HS-5 (cell line): ENCODE data around the gene SMOC1.

Experiments
- DNase-seq: peaks from one replicate; pipeline ENCODE4 v3.0.0-alpha.2; 2012; ENCODE audit warnings: low read depth

The SMOC1 gene

DNA sequence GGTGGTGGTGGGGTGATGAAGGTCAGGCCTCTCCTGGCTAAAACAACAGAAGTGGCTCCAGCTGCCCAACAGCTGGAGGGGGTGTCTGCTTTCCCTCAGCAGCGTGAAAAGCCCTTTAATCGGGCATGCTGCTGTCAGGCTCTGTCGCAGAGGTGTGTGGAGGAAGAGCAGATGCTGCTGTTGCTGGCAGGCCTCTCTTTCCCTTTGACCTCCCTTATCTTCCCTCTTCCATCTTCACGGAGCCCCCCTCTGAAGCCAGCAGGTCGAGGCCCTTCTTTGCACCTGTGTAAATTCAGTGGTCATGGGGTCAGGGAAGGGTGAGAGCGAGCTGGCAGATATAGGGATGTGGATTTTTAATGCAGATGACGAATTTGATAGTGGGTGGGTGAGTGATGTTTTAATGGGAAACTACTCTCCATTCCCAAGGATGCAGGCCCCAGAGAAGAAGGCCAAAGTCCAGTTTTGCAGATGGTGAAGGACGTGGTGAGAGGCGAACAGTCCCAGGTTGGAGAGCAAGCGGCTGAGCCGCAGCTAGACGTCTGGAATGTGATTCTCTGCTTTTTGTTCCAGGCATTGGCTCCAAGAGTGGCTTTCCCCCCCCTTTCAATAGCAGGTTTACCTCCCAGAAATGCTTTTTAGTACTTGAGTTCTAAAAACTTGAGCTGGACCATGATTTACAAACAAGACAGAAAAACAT, 64.0 kb downstream of the SMOC1 start:
- no peak for DNase-seq

DNA sequence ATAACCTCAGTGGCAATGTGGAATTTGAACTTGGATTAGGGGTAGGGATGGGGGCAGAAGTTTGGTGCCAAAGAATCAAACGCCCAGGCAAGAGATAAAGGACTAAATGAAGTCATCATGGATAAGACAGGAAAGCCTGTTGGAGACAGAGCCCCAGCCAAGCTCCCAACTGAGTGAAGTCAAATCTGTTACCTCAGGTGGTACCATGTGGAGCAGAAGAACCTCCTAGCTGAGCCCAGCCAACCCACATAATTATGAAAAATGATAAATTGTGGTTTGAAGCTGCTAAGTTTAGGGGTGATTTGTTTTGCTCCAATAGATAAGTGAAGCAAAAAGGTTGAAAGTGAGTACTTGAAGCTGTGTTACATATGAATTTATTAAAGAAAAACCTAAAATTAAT, 66.1 kb downstream of the SMOC1 start:
- DNase-seq: no peak

DNA sequence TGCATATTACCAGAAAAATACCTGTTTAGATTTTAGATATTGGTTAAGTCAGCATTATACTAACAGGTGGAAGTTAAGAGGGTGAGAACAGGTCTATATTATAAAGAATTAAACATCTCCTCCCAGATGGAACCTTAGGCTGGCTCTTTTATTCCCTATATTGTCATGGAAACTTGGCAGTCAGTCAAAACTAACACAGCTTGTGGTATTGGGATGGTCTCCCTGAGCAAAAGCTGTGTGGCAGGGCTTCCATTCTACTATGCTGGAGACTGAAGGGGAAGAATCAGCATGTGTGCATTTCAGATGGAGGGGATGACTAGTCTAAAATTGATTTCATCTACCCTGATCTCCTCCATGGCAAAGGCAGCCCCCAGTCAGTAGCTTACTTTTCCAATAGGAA, 66.7 kb downstream of the SMOC1 start:
- no peak for DNase-seq

DNA sequence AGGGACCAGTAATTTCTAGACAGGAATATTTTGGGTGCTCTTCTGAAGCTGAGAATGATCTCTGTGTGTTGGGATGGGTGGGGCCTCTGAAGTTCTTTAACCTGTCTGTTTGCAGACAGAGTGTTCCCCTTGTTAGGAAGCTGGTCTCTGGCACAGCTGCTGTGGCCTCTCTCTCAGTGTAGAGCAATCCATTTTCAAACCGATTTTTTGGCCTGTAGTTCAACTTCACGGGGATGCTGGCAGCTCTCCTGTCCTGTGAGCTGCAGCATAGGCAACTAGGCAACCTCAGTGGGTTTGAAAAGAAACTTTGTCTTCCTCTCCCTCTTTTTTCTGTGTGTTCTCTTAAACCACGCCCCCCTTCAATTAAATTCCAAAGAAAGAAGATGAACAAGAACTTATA, 69.1 kb downstream of the SMOC1 start:
- no peak for DNase-seq

DNA sequence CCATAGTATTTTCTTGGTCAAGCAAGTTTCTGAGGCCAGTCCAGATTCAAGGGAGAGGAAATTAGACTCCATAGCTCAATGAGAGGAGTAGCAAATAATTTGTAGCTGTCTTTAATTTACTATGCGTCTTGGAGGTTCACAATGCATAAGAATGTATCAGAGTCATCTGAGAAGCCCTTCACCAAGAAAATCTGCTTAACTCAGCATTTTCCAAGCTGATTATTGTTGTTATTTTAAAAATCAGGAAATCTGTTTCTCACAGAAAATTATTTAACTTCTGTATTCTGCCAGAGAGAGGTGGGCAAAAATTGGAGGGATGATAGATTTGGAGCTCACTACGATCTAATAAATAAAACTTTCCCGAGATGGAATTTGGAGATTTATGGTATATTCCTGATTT, 72.0 kb downstream of the SMOC1 start:
- no peak for DNase-seq

DNA sequence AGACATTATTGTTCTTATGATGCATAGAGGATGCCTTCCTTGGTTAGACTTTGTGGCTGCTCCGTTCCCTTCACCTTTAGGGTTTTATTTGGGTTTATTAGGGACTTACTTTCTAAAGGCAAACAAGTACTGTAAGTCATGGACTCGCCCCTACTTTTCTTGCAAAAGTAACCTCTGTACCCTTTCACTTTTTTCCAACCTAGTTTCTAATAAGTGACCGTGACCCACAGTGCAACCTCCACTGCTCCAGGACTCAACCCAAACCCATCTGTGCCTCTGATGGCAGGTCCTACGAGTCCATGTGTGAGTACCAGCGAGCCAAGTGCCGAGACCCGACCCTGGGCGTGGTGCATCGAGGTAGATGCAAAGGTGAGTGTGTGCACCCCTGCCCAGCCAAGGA, 72.7 kb downstream of the SMOC1 start:
- no peak for DNase-seq

DNA sequence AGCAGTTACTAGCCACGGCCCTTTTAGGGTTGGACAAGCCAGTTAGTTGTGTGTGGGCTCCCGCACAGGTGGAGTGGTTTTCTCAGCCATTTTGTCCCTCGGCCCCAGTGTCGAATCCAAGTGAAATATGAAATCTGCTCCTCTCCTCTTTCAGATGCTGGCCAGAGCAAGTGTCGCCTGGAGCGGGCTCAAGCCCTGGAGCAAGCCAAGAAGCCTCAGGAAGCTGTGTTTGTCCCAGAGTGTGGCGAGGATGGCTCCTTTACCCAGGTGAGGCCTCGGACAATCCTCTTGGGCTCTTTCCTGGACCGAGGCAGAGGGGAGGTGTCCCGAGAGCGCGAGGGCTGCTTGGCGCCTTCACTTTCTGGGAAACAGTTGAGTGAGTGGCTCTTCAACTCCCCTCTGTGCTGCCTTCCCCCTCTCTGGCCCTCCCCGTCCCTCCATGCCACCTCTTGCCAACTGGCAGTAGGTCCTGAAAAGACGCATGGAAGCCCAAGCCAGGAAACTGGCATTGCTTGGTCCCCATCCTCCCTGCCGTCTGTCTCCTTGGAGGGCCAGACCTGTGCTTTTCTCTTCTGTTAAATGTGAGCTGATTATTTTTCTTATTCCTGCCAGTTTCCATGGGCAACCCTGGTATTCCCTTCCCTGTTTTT, 74.2 kb downstream of the SMOC1 start:
- no peak for DNase-seq

DNA sequence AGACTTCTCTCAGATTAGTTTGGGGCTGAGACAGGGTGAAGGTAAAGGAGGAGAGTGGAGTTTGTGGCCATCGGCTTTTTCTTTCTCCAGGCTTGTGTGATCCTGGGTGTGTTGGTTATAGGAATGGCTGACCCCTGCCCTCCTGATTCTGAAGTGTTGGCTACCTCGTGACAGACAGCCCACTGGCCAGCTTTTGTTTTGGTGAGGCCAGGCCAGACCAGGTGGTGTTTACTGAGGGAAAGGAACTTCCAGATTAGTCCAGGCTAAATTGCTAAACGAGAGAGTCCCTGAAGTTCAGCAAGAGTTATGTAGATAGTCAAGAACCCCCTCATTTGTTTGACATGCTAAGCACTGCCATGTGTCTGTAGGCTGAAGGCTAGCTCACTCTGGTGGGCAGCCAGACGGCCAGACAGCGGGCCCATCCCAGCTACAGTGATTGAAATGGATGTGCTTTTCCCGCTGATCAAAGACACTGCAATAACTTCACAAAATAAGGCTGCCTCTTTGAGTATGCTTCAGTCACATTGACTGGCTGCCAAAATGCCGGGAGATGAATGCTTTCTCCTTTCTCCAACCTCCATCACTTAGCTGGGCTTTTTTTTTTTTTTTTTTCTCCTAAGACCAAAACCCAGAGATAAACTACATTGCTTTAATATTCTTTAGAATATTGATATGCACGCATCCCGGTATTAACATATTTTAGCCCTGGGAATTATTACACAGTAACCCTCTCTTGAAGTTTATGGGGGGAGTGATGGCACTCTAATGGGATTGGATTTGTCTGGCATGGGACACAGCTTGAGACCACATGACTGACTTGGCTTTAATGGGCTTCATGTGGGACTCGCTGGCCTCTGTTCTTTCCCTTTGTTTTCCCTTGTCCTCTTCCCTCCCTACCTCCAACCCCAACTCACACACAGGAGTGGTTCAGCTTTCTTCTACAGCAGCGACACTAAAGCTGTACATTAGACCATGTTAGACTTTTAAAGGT, 76.9 kb downstream of the SMOC1 start:
- DNase-seq: no peak

DNA sequence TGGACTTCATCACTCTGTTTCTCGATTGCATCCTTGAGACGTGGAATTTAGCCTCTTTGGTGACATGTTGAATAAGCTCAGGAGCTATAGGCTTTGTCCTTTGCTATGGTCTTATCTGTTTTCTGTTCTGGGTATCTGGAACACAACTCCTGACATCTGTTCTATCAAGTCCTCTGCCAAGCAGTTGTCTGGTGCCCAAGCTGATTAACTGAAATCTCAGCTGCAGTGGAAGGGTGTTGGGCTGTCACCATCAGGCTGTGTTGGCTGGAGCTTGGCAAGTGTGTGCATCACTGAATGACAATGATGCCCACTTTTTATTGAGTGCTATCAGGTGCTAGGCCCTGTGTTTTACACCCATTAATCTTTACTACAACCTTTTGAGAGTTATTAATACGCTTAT, 77.8 kb downstream of the SMOC1 start:
- DNase-seq: no peak

DNA sequence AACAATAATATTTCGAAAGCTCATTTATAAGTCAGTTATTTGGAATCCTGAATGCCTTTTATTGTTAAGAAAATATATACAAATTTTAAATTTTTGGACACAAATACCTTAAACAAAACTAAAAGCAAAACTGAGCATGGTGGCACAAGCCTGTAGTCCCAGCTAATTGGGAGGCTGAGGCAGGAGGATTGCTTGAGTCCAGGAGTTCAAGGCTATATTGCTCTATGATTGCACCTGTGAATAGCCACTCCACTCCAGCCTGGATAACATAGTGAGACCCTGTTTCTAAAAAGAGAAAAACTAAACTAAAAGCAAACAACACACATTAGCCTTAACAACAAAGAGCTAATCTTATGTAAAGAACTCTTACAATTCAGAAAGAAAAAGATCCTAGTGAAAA, 78.8 kb downstream of the SMOC1 start:
- DNase-seq: no peak

DNA sequence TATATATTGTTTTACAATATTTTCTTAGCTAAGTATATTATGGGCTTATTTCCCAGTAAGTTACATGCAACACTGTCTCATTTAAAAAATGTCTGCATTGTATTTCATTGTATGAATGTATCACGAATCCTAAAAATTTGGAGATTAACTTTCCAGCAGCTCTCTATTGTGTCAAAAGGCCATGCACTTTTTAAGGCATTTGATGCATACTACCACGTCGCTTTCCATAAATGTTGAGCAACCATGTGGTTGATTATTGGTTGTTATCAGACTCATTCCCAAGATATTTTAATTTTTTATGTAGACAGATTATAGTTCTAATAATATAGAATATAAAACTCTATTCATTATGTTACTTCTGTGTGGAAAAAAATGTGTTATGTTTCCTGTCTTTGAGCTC, 79.9 kb downstream of the SMOC1 start:
- no peak for DNase-seq

DNA sequence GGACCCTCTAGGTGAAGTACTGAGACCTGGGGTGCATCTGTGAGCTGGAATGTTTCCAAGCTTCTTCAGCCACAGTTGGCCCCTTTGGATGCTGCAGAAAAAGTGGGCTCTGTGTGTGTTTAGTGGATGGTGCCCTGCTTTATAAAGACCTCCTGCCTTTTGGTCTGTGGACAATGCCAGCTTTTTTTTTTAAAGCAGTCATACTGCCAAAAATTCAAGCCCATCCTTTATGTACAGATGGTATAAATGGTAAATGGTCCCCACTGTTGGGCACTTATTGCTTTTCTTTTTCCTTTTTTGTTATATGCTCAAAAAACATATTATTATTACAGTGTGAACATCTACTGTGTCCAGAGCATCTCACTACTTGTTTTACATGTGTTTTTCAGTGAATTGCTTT, 81.1 kb downstream of the SMOC1 start:
- no peak for DNase-seq

DNA sequence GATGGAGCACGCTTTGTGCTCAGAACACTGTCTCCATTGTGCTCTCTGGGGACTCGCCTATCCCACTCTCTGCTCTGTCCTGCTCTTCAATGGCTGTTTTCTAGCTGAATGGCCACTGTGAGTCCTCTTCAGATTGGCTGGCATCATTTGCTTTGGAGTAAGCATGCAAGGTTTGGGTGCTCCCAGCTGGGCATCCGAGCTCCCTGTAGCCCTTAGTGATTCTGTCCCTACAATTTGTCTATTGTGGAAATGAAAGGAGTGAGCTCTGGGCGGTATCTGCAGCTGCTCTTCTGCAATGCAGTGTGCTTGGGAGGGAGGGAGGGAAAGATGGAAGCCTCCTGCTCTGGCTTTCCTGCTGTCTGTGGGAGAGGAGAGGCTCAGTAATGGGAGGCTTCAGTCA, 84.8 kb downstream of the SMOC1 start:
- DNase-seq: no peak

DNA sequence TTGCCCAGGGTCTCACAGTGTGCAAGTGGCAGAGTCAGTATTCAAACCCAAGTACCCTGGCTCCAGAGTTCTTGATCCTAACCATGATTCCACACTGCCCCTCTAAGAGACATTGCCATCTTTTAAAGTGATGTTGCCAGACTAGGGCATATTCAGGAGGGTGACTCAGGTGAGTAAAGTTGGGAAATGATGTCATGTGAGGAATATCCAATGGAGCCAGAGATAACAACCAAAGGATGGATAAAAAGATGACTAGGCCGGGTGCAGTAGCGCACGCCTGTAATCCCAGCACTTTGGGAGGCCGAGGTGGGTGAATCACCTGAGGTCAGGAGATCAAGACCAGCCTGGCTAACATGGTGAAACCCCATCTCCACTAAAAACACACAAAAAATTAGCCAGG, 85.6 kb downstream of the SMOC1 start:
- no peak for DNase-seq

DNA sequence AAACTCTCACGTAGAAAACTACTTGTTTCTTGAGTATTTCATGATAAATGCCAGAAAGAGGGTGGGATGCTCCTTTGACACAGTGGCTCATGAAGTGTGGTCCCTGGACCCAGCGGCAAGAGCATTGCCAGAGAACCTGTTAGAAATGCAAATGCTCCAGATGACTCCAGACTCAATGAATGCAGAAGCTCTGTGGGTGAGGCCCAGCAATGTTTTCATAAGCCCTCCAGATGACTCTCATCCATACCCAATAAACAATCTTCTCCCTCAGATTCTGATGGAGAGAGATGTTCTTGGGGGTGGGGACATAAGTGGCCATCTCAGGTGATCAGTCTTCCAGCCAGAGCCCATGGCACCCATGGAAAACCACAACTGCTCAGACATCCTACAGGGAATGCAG, 88.9 kb downstream of the SMOC1 start:
- no peak for DNase-seq

DNA sequence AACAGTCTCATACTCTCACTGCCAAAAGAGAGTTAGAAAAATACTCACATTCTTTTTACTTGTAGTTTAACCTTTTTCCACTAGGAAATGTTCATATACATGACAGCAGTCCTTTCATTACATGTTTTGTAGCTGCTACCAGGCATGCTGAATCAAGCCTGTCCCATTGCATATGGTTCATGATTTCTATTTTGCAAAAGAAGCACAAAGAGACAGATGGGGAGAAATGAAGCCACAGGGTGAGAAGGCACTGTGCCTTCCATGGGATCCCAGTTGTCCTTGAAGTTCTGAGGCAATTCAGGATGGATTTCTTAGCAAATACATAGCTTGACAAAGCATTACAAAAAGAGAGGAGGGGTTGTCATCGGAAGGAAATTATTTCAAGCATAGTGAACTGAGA, 89.5 kb downstream of the SMOC1 start:
- DNase-seq: no peak

DNA sequence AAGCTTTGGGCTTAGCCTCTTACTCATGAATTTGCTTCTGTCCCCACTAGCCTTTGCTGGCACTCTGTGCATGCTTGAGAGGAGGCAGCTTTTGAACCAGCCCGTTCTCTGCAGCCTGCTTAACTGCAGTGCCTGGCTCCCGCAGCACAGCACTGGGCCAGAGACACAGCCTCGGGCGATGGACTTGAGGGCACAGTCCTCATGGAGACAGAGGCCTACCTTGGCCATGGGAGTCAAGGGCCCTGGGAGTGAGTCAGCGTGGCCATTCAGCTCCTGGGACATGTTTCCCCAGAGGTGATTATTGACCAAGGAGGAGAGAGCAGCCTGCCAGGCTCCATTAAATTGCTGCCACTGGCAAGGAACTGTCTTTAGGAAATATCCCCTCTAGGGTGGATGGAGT, 93.5 kb downstream of the SMOC1 start:
- no peak for DNase-seq

DNA sequence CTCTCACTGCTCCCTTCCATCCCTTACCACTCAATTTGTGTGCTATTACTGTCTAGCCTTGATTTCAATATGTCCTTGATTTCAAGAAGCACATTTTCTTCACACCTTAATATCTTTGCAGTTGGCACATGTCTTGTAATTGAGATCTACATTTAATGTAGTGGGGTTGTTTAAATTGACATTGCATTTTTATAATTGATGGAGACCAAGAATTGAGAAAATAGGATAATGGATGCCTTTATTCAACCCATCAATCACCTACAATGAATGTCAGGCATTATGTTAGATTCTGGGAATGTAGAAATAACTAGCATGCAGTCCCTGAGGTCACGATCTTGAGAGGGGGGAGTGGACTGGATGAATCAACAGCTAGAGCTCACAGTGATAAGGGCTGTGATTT, 94.6 kb downstream of the SMOC1 start:
- no peak for DNase-seq

DNA sequence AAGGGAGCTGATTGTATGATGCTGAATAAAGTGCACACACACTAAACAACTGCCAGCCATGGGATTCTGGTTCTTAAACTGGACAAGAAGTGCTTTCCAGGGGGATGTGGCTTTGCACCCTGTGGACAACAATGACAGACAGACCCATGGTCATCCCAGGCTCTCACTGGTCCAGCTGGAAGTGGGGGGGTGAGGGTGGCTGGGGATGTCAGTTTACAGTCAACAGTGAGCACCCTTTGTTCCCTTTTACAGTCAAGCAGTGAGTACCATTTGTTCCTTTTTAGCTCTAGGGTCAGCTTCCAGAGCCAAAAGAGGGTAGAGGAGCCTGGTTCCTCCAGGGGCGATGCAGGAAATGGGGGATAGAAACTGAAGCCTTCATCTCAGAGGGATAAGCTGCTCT, 100.7 kb downstream of the SMOC1 start:
- DNase-seq: no peak

DNA sequence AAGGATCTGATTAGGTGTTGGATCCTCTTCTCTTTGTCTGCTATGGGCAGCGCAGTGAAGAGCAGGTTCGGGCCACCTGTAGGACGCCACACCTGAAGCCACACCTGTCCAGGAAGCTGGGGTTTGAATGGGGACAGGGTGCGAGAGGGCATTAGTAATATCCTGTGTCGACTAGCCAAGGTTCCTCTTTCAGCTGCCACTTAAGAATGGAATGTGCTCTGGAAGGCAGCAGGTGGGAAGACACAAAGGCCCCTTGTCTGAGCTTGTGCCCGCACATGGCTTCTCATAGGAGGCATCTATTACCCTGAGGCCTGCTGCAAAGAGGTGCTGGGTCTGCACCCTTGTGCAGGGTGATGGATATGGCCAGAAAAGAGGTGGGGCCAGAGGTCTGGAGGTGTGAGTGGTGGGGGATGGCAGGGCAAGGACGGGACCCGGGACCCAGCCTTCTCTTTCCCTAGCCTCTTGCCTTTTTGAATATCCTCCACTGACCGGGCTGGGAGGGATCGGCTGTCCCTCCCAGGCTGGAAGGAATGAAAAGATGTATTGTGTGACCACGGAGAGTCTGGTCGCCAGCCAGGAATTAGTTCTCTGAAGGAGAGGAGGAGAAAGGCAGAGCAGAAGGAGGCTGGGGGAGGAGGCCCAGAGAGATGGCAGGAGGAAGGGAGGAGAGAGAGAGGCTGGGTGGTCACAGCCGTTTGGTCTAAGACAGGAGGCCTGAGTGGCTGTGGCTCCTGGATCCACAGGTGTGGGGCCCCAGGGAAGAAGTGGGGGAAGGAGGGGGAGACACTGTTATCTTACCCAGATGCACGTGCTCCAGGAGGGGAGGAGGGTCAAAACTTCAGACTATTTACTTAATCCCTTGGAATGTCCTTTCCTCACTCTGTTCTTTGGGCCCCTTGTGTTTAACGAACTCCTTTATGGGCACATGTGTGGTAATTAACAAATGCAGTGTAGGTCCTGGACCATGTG, 101.5 kb downstream of the SMOC1 start:
- DNase-seq: no peak

DNA sequence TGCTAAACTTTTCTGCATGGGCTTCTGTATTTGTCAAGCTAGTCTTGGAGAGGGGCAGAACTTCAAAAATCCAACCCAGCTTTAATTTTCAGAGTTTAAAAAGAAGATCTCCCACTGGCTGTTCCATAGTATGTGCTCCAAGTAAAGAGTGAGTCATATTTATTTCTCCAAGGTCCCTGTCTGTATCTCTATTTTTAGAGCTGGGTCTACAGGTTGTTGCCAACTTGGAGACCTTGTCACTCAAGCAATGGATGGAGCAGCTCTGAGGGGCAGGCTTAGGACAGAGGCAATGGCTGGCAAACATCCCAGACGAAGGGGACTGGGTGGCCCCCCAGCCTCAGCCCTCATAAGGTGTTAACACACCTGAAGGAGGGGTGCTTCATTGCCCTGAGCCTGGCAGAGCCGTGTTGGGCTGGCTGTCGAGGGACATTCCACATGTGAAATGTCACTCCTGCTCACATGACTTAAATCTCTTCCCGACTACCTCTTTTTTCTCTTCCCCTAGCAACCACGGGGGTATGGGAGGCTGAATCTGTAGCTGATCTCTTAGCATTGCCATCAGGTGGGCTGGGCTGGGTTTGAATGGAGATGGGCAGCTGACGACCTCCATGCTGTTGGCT, 103.1 kb downstream of the SMOC1 start:
- no peak for DNase-seq
